Activated T-helper 1 cell treated with anti-CD3 and anti-CD28 coated beads, Interleukin-2, amount 50 U/mL, for 16 hours (primary cell): ENCODE data around the gene FBF1.
"Not testable (repeated sequence)": the region's sequence is repeated elsewhere in the genome, so short reads cannot be mapped to it uniquely, and the experiment has no call there.

ENCODE experiments used
- DNase-seq, 2 donors: peaks; one replicate each; pipeline ENCODE4 v3.0.0-alpha.2; 2020; ENCODE audit warnings: low read depth in 1 of 2, low spot score in 1 of 2

The FBF1 gene

GRCh38 chr17:75876938-75877751, 63.7 kb downstream of the FBF1 start:
- no peak for DNase-seq

DNA sequence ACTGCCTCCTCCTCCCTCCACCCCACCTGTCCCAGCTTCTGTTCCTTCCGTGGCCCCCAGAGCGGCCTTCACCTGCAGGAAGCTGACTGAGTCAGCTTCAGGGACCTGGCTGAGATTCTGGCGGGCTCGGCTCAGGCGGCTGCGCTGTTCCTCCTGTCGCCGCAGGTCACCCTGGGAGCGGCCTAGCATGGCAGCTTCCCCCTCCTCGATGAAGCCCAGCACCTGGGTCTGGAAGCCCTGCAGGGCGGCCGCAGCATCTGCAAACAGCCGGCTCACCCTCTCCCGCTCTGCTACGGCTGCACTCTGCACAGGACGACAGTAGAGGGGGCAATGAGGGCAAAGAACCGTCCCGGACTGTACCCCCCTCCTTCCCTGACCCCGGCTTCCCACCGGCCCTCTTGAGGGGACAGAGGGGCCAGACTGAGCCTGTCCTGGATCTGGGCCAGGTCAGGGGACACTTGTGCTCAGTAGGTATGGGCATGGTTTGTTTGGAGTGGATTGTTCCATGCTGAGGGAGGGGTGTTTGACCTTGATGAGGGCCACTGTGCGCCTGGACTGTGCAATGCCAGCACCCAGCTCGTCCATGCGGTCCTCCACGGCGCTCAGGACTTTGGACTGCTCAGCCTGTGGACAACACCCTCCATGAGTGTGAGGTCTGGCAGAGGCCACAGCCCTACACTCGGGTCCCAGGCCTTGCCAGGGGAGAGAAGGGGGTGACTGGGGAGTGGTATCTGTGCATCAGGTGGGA, 64.5 kb downstream of the FBF1 start:
- peak; percentile 53 to 57 for DNase-seq

- DNase-seq: no peak
Observed at GRCh38 chr17:75875940-75876189, 65.0 kb downstream of the FBF1 start.

DNA sequence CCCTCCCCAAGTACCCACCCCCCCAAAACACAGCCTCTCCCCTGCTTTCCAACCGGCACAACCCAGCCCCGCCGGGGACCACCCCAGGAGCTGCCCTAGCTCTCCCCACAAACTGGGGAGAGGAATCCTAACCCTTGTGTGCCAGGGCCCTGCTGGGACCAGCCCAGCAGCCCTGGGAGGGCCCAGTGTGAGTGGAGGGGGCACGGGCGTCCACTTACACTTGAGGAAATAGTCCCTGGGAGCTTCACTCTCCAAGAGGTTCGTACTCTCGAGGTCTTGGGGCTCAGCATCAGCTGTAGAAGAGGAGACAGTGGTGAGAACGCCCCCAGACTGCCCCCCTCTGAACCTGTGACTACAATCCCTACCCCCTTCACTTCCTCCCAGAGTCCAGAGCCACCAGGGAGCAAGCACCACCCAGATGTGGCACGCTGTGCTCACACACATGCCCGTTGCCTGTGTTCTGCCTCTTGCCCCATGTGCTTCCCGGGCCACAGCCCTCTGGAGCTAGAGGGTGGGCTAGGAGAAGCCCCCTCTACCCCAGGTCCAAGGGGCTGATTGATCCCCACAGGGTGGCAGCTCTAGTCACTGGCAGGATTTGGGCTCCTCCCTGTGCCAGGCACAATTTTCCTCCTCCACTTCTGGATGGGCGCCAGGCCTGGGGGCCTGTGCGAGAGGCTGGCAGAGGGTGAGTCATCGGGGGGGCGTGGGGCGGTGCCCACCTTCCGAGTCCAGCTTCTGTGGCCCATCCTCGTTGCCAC, 65.5 kb downstream of the FBF1 start:
- DNase-seq: no peak

GRCh38 chr17:75874323-75875181, 66.3 kb downstream of the FBF1 start:
- no peak for DNase-seq

- DNase-seq: no peak
Observed at GRCh38 chr17:75873587-75874322, 67.1 kb downstream of the FBF1 start.

- DNase-seq: peak in 1 of 2 donors; percentile 39
Observed at GRCh38 chr17:75872434-75873351, 68.1 kb downstream of the FBF1 start.

DNA sequence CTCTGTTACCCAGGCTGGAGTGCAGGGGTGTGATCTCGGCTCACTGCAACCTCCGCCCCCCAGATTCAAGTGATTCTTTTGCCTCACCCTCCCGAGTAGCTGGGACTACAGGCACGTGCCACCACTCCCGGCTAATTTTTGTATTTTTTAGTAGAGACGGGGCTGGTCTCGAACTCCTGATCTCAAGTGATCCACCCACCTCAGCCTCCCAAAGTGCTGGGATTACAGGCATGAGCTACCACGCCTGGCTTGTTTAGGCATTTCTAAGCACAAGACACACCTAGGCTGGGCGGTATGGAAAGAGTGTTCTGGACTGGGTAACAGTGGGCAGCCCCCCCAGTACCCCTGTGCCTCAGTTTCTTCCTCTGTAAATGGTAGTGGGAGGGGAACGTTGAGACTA, 70.6 kb downstream of the FBF1 start:
- DNase-seq: not testable (repeated sequence)

GRCh38 chr17:75869282-75870141, 71.3 kb downstream of the FBF1 start:
- no peak for DNase-seq

- DNase-seq: not testable (repeated sequence)
Observed at GRCh38 chr17:75868730-75869281, 72.0 kb downstream of the FBF1 start.

DNA sequence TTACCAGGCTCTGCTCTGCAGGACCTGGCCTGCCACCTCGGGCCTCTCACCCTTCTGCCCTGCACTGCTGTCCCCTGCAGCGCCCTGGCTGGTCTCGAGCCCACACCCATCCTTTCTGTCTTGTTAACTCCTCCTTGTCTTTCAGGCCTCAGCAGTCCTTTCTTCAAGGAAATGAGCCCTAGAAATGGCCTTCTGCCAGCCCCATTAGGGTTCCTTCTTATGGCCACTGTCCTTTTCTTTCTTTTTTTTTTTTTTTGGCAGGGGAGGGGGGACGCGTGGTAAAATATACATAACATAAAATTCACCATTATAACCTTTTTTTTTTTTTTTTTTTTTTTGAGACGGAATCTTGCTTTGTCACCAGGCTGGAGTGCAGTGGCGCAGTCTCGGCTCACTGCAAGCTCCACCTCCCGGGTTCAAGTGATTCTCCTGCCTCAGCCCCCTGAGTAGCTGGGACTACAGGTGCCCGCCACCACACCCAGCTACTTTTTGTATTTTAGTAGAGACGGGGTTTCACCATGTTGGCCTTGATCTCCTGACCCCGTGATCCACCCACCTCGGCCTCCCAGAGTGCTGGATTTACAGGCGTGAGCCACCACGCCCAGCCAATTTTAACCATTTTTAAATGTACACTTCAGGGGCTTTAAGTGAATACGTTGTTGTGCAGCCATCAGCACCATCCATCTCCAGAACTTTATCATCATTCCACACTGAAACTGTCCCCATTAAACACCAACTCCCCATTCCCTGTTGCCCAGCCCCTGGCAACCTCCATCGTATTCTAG, 75.2 kb downstream of the FBF1 start:
- not testable (repeated sequence) for DNase-seq

- DNase-seq: not testable (repeated sequence)
Observed at GRCh38 chr17:75864887-75865286, 76.0 kb downstream of the FBF1 start.

DNA sequence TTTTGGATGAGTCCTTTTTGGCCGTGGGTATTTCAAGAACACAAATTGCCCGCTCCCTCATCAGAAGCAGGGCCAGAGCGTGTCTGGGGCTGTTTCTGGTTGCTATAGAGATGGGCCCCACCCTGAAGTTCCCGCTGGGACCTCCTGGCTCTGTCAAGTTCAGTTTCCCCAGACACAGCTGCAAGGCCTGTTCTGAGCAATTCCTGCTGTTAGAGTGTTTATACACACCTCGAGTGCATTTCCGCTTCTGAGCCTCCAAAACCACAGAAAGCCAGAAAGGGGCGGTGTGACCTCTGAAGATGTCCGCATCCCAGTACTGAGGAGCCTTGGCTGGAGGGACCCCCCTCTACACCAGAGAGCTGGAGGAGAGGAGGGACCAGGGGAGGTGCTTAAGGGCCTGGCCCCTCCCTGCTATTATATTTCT, 76.4 kb downstream of the FBF1 start:
- DNase-seq: no peak

DNA sequence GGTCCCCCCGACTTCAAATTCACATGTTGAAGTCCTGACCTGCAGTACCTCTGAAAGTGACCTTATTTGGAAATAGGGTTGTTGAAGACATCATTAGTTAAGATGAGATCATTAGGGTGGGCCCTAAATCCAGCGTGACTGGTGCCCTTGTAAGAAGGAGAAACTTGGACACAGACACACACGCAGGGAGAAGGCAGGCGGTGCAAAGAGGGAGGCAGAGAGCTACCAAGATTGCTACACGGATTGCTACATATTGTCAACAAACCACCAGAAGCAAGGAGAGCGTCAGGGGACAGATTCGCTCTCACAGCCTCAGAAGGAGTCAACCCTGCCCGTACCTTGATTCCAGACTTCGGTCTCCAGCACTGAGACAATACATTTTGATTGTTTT, 78.9 kb downstream of the FBF1 start:
- DNase-seq: no peak
